K562 treated with DMSO at 1 percent for 4 hours (cell line): ENCODE data around the gene GPR161. TPM values are rescaled to one million over a fixed set of nuclear protein-coding genes. Genes with fewer than 3 reads are reported as not detected.

Experiments
- total RNA-seq: library from RNA; unstranded; fragments of 300-600 nt; gene quantifications from 2 replicates; pipeline ENCODE4 v1.2.3, GENCODE V29; 2022; ENCODE audit not compliant: insufficient read depth

Gene GPR161, protein sequence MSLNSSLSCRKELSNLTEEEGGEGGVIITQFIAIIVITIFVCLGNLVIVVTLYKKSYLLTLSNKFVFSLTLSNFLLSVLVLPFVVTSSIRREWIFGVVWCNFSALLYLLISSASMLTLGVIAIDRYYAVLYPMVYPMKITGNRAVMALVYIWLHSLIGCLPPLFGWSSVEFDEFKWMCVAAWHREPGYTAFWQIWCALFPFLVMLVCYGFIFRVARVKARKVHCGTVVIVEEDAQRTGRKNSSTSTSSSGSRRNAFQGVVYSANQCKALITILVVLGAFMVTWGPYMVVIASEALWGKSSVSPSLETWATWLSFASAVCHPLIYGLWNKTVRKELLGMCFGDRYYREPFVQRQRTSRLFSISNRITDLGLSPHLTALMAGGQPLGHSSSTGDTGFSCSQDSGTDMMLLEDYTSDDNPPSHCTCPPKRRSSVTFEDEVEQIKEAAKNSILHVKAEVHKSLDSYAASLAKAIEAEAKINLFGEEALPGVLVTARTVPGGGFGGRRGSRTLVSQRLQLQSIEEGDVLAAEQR
- 0.67 and 1.7 TPM in 2 replicates for total RNA-seq

DNA sequence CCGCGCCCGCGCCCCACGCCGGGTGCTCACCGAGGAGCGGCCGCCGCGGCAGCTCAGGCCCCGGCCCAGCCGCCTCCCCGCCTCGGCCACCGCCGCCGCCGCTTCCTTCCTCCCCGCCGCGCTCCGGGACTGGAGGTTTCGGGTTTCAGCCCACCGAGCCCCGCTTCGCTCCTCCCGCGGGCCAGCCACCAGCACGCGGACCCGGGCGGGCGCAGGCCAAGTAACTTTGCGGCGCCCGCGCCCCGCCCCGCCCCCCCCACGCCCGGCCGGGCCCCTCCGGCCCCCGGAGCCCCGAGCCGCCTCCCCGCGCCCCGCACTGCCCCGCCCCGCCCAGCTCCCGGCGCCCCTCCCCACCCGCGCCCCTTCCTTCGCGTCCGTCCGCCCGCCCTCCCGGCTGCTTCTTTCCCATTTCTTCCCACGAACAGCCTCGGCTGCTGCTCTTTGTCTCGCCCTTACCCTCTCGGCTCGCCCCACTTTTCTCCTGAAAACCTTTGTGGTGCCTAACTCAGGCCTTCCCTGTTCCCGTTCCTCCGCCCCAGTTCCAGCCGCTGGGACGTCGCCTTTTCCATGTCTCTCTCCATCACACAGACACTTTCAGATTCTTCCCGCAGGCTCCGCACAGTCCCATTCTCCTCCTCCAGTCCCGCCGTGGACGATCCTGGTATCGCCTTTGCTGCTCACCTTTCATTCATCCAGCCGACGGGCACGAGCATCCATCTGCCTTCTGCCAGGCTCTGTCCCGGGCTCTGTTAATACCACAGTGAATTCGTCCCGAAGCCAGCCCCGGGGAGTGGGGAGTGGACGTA is at the start of gene GPR161:
GPR161 (minus strand) TSS at position 222 of the 806 bp plus-strand sequence. CDS start 32,080 bp downstream, outside the sequence.

DNA sequence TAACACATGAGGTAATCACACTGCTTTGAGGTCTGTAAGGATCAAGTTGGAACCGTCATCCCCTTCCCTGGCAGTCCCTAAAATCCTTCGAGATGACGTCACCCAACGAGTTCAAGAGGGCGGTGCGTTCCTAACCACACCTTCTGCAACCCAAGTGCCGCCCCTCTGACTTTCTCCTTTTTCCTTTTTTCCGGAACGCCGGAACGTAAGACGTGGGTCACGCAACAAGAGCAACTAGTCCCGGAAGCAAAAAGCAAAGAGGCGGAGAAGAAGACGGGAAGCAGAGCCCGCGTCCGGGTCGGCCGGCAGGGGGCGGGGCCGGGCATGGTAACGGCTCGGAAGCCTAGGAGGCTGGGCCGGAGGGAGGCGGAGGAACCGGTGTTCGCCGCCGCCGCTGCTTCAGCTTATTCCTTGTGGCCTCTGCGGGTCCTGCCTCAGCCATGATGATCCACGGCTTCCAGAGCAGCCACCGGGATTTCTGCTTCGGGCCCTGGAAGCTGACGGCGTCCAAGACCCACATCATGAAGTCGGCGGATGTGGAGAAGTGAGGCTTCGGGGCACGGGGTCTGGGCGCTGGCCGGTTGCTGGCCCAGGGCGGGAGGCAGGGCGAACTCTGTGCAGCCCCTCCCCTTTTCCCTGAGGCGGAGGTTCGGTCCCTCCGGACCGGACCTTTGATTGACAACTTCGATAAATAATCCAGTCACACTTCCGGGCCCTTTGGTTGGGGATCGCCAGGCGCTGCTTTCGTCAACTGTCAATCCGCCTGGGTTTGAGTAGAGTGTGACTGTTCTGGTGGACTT is 42.1 kb upstream of the GPR161 start, which contains the start of gene TIPRL:
TIPRL (plus strand) TSS at position 325 of the 800 bp plus-strand sequence; CDS start at position 441, 116 bp downstream.

Other genes starting within 250 kb of the GPR161 start
- 0.18 and 0.80 TPM in 2 replicates for gene ADCY10, start 222.8 kb downstream of the GPR161 start, total RNA-seq
- 31.3 and 43.8 TPM in 2 replicates for gene DCAF6, start 200.2 kb downstream of the GPR161 start, total RNA-seq
- gene MPC2, start 199.9 kb downstream of the GPR161 start, total RNA-seq = 41.1 and 44.4 TPM in 2 replicates
- 23.8 and 26.8 TPM in 2 replicates for gene TIPRL, start 42.0 kb upstream of the GPR161 start, total RNA-seq
- 4.1 and 4.5 TPM in 2 replicates for gene SFT2D2, start 89.1 kb upstream of the GPR161 start, total RNA-seq
- 4.2 and 4.5 TPM in 2 replicates for gene TBX19, start 143.9 kb upstream of the GPR161 start, total RNA-seq